T-helper 1 cell treated with Interleukin-12 subunit alpha and Interleukin-12 subunit beta and Interleukin-4 antibody, amounts not matched to agents 30 ng/mL and 1 ng/mL, for 36 hours (primary cell): ENCODE results near the gene C8G. TPM values are rescaled to one million over a fixed set of nuclear protein-coding genes. Genes with fewer than 3 reads are reported as not detected.

ENCODE experiments used
- intact Hi-C: fragments of 100-400 bp; cut with micrococcal nuclease; formaldehyde crosslinking; loops from one replicate; pipeline ENCODE4 v1.15.1; 2024
- total RNA-seq: library from RNA; stranded (reverse); gene quantifications from 2 replicates; pipeline ENCODE4 v1.2.3, GENCODE V29; 2022

C8G gene
- total RNA-seq, 1 donor from 2014 or later, result 4.2 TPM

GRCh38 chr9:136964833-136965422 is 19.9 kb downstream of the C8G start:
- intact Hi-C loops, result no loop called here

GRCh38 chr9:136965771-136966484 is 20.9 kb downstream of the C8G start:
- intact Hi-C loops, result no loop called here

- intact Hi-C loops, result no loop called here
Measured at GRCh38 chr9:136968333-136969127, 23.5 kb downstream of the C8G start.

- intact Hi-C loops, result no loop called here
Measured at GRCh38 chr9:136969150-136969549, 24.1 kb downstream of the C8G start.

- intact Hi-C loops, result no loop called here
Measured at GRCh38 chr9:136969774-136970173, 24.7 kb downstream of the C8G start.

- intact Hi-C loops, result no loop called here
Measured at GRCh38 chr9:136970361-136970760, 25.3 kb downstream of the C8G start.

GRCh38 chr9:136971746-136972145 is 26.7 kb downstream of the C8G start:
- intact Hi-C loops, result no loop called here

GRCh38 chr9:136972335-136972734 is 27.3 kb downstream of the C8G start:
- intact Hi-C loops, result no loop called here

- intact Hi-C loops, result no loop called here
Measured at GRCh38 chr9:136972743-136973142, 27.7 kb downstream of the C8G start.

- intact Hi-C loops, result no loop called here
Measured at GRCh38 chr9:136973618-136974617, 28.9 kb downstream of the C8G start.

GRCh38 chr9:136974817-136975535 is 29.9 kb downstream of the C8G start:
- intact Hi-C loops, result no loop called here

- intact Hi-C loops, result no loop called here
Measured at GRCh38 chr9:136975644-136976043, 30.6 kb downstream of the C8G start.

- intact Hi-C loops, result no loop called here
Measured at GRCh38 chr9:136977223-136977622, 32.2 kb downstream of the C8G start, which contains the start of gene PTGDS. Gene PTGDS, plus strand, starts transcription at chr9:136977504. Its CDS starts 75 bp downstream, at chr9:136977579.

GRCh38 chr9:136977649-136978072 is 32.6 kb downstream of the C8G start:
- intact Hi-C loops, result loop anchor here (1.0 kb wide), 7 partner anchors 15 to 186 kb away; partner anchors contain the start of genes FBXW5, PAXX and TMEM141

- intact Hi-C loops, result loop anchor here (1.0 kb wide), 7 partner anchors 14 to 187 kb away; partner anchors contain the start of genes FBXW5, PAXX and TMEM141
Measured at GRCh38 chr9:136978073-136978864, 33.2 kb downstream of the C8G start.

- intact Hi-C loops, result loop anchor here (1.0 kb wide), 7 partner anchors 13 to 188 kb away; partner anchors contain the start of genes FBXW5, PAXX and TMEM141
Measured at GRCh38 chr9:136978865-136979544, 34.0 kb downstream of the C8G start.

- intact Hi-C loops, result no loop called here
Measured at GRCh38 chr9:136979769-136980587, 34.9 kb downstream of the C8G start.
